H1 (cell line): ENCODE data around the gene TMC4. TPM values are rescaled to one million over a fixed set of nuclear protein-coding genes. Genes with fewer than 3 reads are reported as not detected.

Experiments
- CTCF ChIA-PET: fragments of 300-600 bp; sonication (Branson Sonifier 250); formaldehyde crosslinking; loops from one replicate; lab custom pipeline; 2021; ENCODE audit not compliant: partially characterized antibody; lab: Charles Lee
- POLR2A ChIA-PET: fragments of 300-600 bp; sonication (Branson Sonifier 250); formaldehyde crosslinking; loops from one replicate; lab custom pipeline; 2021; ENCODE audit warnings: inconsistent platforms; ENCODE audit not compliant: partially characterized antibody; lab: Charles Lee
- DNase-seq, 2 experiments: peaks; one replicate each; pipeline versions ENCODE4 v3.0.0 to v3.0.0-alpha.2; 2010 to 2022; ENCODE audit warnings: low spot score in 2 of 2, low read depth in 1 of 2, mixed read lengths in 1 of 2
- FAIRE-seq: peaks from 2 replicates; lab custom pipeline; 2011; peaks lifted over from hg19 to GRCh38; lab: Jason Lieb, UNC
- H2AFZ ChIP-seq: 2 replicates; pipeline ENCODE4 v1.8.1; 2012; ENCODE audit warnings: low read length, inconsistent platforms
- H2AK5ac ChIP-seq: 2 replicates; pipeline ENCODE4 v1.6.1; 2013; ENCODE audit warnings: low read depth, low read length
- H2BK120ac ChIP-seq: replicated peaks from 2 replicates; pipeline ENCODE3; 2013; ENCODE audit warnings: low read depth, low read length, inconsistent platforms
- H2BK12ac ChIP-seq: 2 replicates; pipeline ENCODE4 v1.6.1; 2013; ENCODE audit warnings: low read depth, low read length
- H2BK15ac ChIP-seq: 2 replicates; pipeline ENCODE4 v1.6.1; 2013; ENCODE audit warnings: low read length
- H2BK20ac ChIP-seq: 2 replicates; pipeline ENCODE4 v1.6.1; 2013; ENCODE audit warnings: low read length
- H2BK5ac ChIP-seq: 2 replicates; pipeline ENCODE4 v1.6.1; 2013; ENCODE audit warnings: low read depth, low read length
- H3K14ac ChIP-seq: 2 replicates; pipeline ENCODE4 v1.6.1; 2013; ENCODE audit warnings: inconsistent platforms; ENCODE audit not compliant: insufficient read length
- H3K18ac ChIP-seq: 2 replicates; pipeline ENCODE4 v1.6.1; 2013; ENCODE audit warnings: low read length; ENCODE audit errors: extremely low read depth
- H3K23ac ChIP-seq: 2 replicates; pipeline ENCODE4 v1.6.1; 2013; ENCODE audit warnings: inconsistent platforms; ENCODE audit not compliant: insufficient read length
- H3K23me2 ChIP-seq: 2 replicates; pipeline ENCODE4 v1.6.1; 2013; ENCODE audit warnings: low read depth, low read length
- H3K27ac ChIP-seq: 2 replicates; pipeline ENCODE4 v1.6.1; 2011; ENCODE audit warnings: low read depth, low read length, inconsistent platforms
- H3K27me3 ChIP-seq, 4 experiments: replicated peaks in 1 of 4; 1 replicate in 1 of 4; 2 replicates in 3 of 4; pipeline versions ENCODE4 v1.6.1 to v1.8.1; 2011 to 2013; ENCODE audit warnings: low read length in 3 of 4, mild to moderate bottlenecking in 3 of 4, inconsistent platforms in 2 of 4, mixed read lengths in 2 of 4, moderate library complexity in 1 of 4; ENCODE audit not compliant: control insufficient read depth in 3 of 4, insufficient read depth in 3 of 4; ENCODE audit errors: extremely low read depth in 1 of 4
- H3K36me3 ChIP-seq, 4 experiments: 2 replicates each; pipeline versions ENCODE4 v1.6.1 to v1.8.1; 2011 to 2013; ENCODE audit warnings: mild to moderate bottlenecking in 4 of 4, low read length in 3 of 4, moderate library complexity in 2 of 4, control low read depth in 1 of 4, inconsistent platforms in 1 of 4; ENCODE audit not compliant: insufficient read depth in 4 of 4, control insufficient read depth in 2 of 4
- H3K4ac ChIP-seq: replicated peaks from 2 replicates; pipeline ENCODE3; 2013; ENCODE audit warnings: low read length, low read depth, mixed read lengths, inconsistent platforms; ENCODE audit not compliant: insufficient read length
- H3K4me1 ChIP-seq, 4 experiments: replicated peaks in 1 of 4; 1 replicate in 1 of 4; 2 replicates in 3 of 4; pipeline versions ENCODE4 v1.6.1 to v1.8.1; 2011 to 2013; ENCODE audit warnings: low read length in 3 of 4, inconsistent platforms in 2 of 4, mixed read lengths in 1 of 4; ENCODE audit not compliant: insufficient read depth in 4 of 4, control insufficient read depth in 3 of 4
- H3K4me2 ChIP-seq, 2 experiments: 2 replicates each; pipeline versions ENCODE4 v1.6.1 to v1.8.1; 2011 to 2013; ENCODE audit warnings: low read depth in 2 of 2, low read length in 2 of 2, control low read depth in 1 of 2, inconsistent platforms in 1 of 2, mild to moderate bottlenecking in 1 of 2; ENCODE audit not compliant: insufficient read depth in 1 of 2
- H3K4me3 ChIP-seq, 4 experiments: fragments of 200-600, 300-600 bp in 1 of 4; sonication (generic), shearing (Covaris generic), sonication (Bioruptor Twin) in 1 of 4; 2 replicates each; pipeline versions ENCODE4 v1.5.1 to v1.8.1; 2011 to 2016; ENCODE audit warnings: low read length in 4 of 4, low read depth in 3 of 4, control low read depth in 2 of 4, inconsistent platforms in 2 of 4, mild to moderate bottlenecking in 2 of 4, mixed read lengths in 1 of 4, moderate library complexity in 1 of 4; ENCODE audit not compliant: insufficient read depth in 2 of 4; ENCODE audit errors: extremely low read depth in 1 of 4
- H3K56ac ChIP-seq: replicated peaks from 2 replicates; pipeline ENCODE3; 2013; ENCODE audit warnings: low read depth, mild to moderate bottlenecking, mixed read lengths, low read length, inconsistent platforms; ENCODE audit not compliant: insufficient read length
- H3K79me1 ChIP-seq: 2 replicates; pipeline ENCODE4 v1.6.1; 2013; ENCODE audit warnings: low read depth, low read length, control low read depth
- H3K79me2 ChIP-seq, 2 experiments: 2 replicates each; pipeline versions ENCODE4 v1.6.1 to v1.8.1; 2012 to 2013; ENCODE audit warnings: low read length in 2 of 2, mild to moderate bottlenecking in 2 of 2, inconsistent platforms in 1 of 2; ENCODE audit not compliant: insufficient read depth in 2 of 2, control insufficient read depth in 1 of 2
- H3K9ac ChIP-seq, 4 experiments: replicated peaks in 1 of 4; 1 replicate in 1 of 4; 2 replicates in 3 of 4; pipeline versions ENCODE4 v1.6.1 to v1.8.1; 2011 to 2013; ENCODE audit warnings: low read depth in 3 of 4, low read length in 3 of 4, control low read depth in 2 of 4, mild to moderate bottlenecking in 2 of 4, moderate library complexity in 2 of 4, inconsistent platforms in 1 of 4; ENCODE audit errors: extremely low read depth in 1 of 4
- H3K9me3 ChIP-seq, 2 experiments: 2 replicates each; pipeline versions ENCODE4 v1.6.1 to v1.8.1; 2012 to 2013; ENCODE audit warnings: mild to moderate bottlenecking in 2 of 2, moderate library complexity in 2 of 2, control low read depth in 1 of 2, inconsistent platforms in 1 of 2, low read depth in 1 of 2, low read length in 1 of 2, mixed read lengths in 1 of 2; ENCODE audit not compliant: insufficient read depth in 2 of 2
- H4K20me1 ChIP-seq, 2 experiments: replicated peaks in 1 of 2; 2 replicates each; pipeline versions ENCODE3 to v1.8.1; 2011 to 2013; ENCODE audit warnings: inconsistent platforms in 2 of 2, low read length in 2 of 2, mild to moderate bottlenecking in 1 of 2; ENCODE audit not compliant: insufficient read depth in 2 of 2, control insufficient read depth in 1 of 2
- H4K5ac ChIP-seq: 2 replicates; pipeline ENCODE4 v1.6.1; 2013; ENCODE audit warnings: low read length, low read depth, mixed read lengths, inconsistent platforms; ENCODE audit not compliant: insufficient read length
- H4K8ac ChIP-seq: 2 replicates; pipeline ENCODE4 v1.8.0; 2013; ENCODE audit warnings: mild to moderate bottlenecking, moderate library complexity, low read length, inconsistent platforms; ENCODE audit not compliant: insufficient read depth; ENCODE audit errors: extremely low read depth
- H4K91ac ChIP-seq: replicated peaks from 2 replicates; pipeline ENCODE3; 2013; ENCODE audit warnings: low read length, mixed read lengths, inconsistent platforms; ENCODE audit not compliant: insufficient read length
- CEBPB ChIP-seq: IDR thresholded peaks from 2 replicates; pipeline ENCODE4 v1.6.1; 2012; ENCODE audit warnings: low read depth, low read length
- EP300 ChIP-seq, 2 experiments: IDR thresholded peaks; 1 replicate in 1 of 2; 2 replicates in 1 of 2; pipeline ENCODE4 v1.6.1; 2011 to 2012; ENCODE audit warnings: low read depth in 2 of 2, low read length in 2 of 2, mild to moderate bottlenecking in 2 of 2, borderline replicate concordance in 1 of 2, inconsistent platforms in 1 of 2, moderate library complexity in 1 of 2
- KDM5A ChIP-seq: fragments of 200-600 bp; IDR thresholded peaks from 2 replicates; pipeline ENCODE4 v1.7.1; 2012; ENCODE audit warnings: mild to moderate bottlenecking, low read length, inconsistent platforms, mixed read lengths
- RAD21 ChIP-seq, 2 experiments: IDR thresholded peaks in 1 of 2; conservative IDR thresholded peaks in 1 of 2; 2 replicates each; pipeline ENCODE4 v1.6.1; 2011; ENCODE audit warnings: low read depth in 2 of 2, low read length in 2 of 2, improper control_type of control experiment in 1 of 2, inconsistent platforms in 1 of 2, mild to moderate bottlenecking in 1 of 2, moderate library complexity in 1 of 2
- SIN3A ChIP-seq, 2 experiments: IDR thresholded peaks in 1 of 2; conservative IDR thresholded peaks in 1 of 2; 2 replicates each; pipeline ENCODE4 v1.6.1; 2011 to 2012; ENCODE audit warnings: low read length in 2 of 2, improper control_type of control experiment in 1 of 2, low read depth in 1 of 2, mild to moderate bottlenecking in 1 of 2
- YY1 ChIP-seq: IDR thresholded peaks from 2 replicates; pipeline ENCODE4 v1.6.1; 2011; ENCODE audit warnings: low read depth, mild to moderate bottlenecking, low read length
- WGBS, 2 experiments: shearing (Covaris generic) in 1 of 2; methylation state at CpG; one replicate each; pipeline versions ENCODE4 v1.1.6 to v1.1.7; 2013 to 2015; ENCODE audit warnings: low lambda C conversion rate in 2 of 2, mixed read lengths in 2 of 2, inconsistent platforms in 1 of 2, low coverage in 1 of 2, missing lambda C conversion rate in 1 of 2; ENCODE audit not compliant: insufficient replicate concordance in 2 of 2, insufficient coverage in 1 of 2, insufficient read length in 1 of 2; ENCODE audit errors: extremely low coverage in 1 of 2, missing lambda C conversion rate in 1 of 2; 5-methylcytosine and 5-hydroxymethylcytosine counted together
- polyA plus RNA-seq, 7 experiments: library from polyadenylated mRNA; depleted of rRNA in 3 of 7; stranded (reverse) in 5 of 7; unstranded in 2 of 7; fragments of >200 nt in 5 of 7; fragments of 200-250 nt in 2 of 7; gene quantifications; 1 replicate in 5 of 7; 2 replicates in 1 of 7; 4 replicates in 1 of 7; pipeline versions ENCODE4 v1.2.1 to v1.2.3, GENCODE V29; 2011 to 2013; ENCODE audit warnings: missing spikeins in 2 of 7, mixed read lengths in 2 of 7
- total RNA-seq: library from RNA; stranded (reverse); fragmentation: NEBNext Ultra II Directional; extraction: Animal tissue kit (Norgen Biotek cat#: 25700); gene quantifications from 2 replicates; pipeline ENCODE4 v1.2.1, GENCODE V29; 2021
- TF ChIP-seq, protein P1 (sequence below): IDR thresholded peaks from 2 replicates; pipeline ENCODE4 v1.6.1; 2012; ENCODE audit warnings: inconsistent platforms
- TF ChIP-seq, protein P2 (sequence below), 3 experiments: IDR thresholded peaks; 1 replicate in 2 of 3; 2 replicates in 1 of 3; pipeline versions ENCODE4 v1.5.1 to v1.6.1; 2011; ENCODE audit warnings: low read length in 3 of 3, mild to moderate bottlenecking in 3 of 3, inconsistent platforms in 2 of 3, low read depth in 1 of 3, moderate library complexity in 1 of 3; ENCODE audit not compliant: insufficient read depth in 1 of 3; ENCODE audit errors: control extremely low read depth in 1 of 3

TMC4 gene
- total and polyA plus RNA-seq, 2 of the 8 experiments (the other 6 are each of a cell fraction or from before 2014, with no cell fraction given) = 5.5 to 6.3 TPM

DNA sequence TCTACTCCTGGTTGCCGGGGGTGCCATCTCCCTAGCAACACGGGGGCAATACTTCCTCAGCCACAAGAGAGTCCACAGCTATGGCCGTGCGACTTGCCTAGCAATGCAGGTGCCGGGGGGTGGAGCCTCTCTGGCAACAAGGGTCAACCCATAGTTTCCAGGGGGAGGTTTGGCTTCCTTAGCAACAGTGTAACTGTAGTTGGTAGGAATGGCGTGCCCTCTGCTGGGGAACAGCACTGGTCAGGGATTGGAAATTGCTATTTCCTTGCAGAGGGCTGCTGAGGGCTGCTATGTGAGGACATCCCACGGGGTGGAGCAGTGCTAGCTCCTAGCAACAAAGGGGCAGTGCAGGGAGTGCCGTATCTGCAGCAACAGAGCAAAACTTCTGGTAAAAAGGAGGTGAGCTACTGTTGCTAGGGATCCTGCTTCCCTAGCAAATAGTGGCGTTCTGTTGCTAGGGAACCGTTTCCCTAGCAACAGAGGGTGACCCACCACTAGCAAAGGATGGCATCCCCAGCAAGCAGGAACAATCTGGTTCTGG is 7.0 kb upstream of the TMC4 start:
- CTCF ChIA-PET = interaction anchor here (0.8 to 1.9 kb wide), 14 partner anchors 9 to 269 kb away, joined by 3 to 7 read pairs (median 4); partner anchors contain the start of genes CNOT3, LENG1, LENG8 and MBOAT7
- Histone ChIP-seq H2BK20ac (no peak overlapping the region), H3K36me3 (peaks cover 6 to 11% (median 7%) of the 10 kb centered on the region in 4 experiments; a peak in 6 of 8 replicates), H2AFZ (no peak overlapping the region), H3K4me3 (no peak overlapping the region), H3K4me1 (peaks cover 0 to 7% (median 3%) of the 10 kb centered on the region in 4 experiments; a peak in 5 of 7 replicates), H2BK120ac (no peak overlapping the region), H4K91ac (no peak overlapping the region), H3K27me3 (no peaks in the 10 kb centered on the region), H3K27ac (peak overlapping the region; percentile 35; the same call in 1 of the 2 replicates), H3K79me2 (no peaks in the 10 kb centered on the region), H3K14ac (no peak overlapping the region), H4K20me1 (peaks cover 10 to 13% of the 10 kb centered on the region in 2 experiments), H3K9ac (no peak overlapping the region; a peak in 2 of 7 replicates), H4K5ac (no peak overlapping the region), H3K9me3 (no peaks in the 10 kb centered on the region), H2AK5ac (no peak overlapping the region), H2BK15ac (no peak overlapping the region), H2BK12ac (no peak overlapping the region), H3K79me1 (no peaks in the 10 kb centered on the region), H3K18ac (no peak overlapping the region), H3K4ac (no peak overlapping the region), H3K4me2 (no peak overlapping the region), H3K23me2 (no peaks in the 10 kb centered on the region; the same call in 1 of the 2 replicates), H2BK5ac (no peak overlapping the region; the same call in 1 of the 2 replicates), H3K56ac (no peak overlapping the region), H3K23ac (no peak overlapping the region), H4K8ac (no peak overlapping the region)
- POLR2A ChIA-PET = interaction anchor here (0.6 to 28.7 kb wide), 7 partner anchors 9 to 43 kb away, joined by 3 to 909 read pairs (median 4); partner anchors contain the start of genes CNOT3, MBOAT7, RPS9 and TSEN34
- DNase-seq (peak; percentile 87 to 92), FAIRE-seq (peak; percentile 97)
- WGBS, 2 experiments = 44% methylated on average over 10 of the region's 10 CpGs; no CpG with 5 or more reads in 1 of the 2 experiments
- TF ChIP-seq SIN3A (conservative IDR thresholded peaks at IDR 0.05 in 1 of 2, IDR thresholded peaks at IDR 0.05 in 1 of 2; ENCODE audit: low read depth in 1 of 2, low read length in 2 of 2) (peak; percentile 74 to 98; a peak in 3 of 4 replicates), YY1 (peak; percentile 28; the same call in 1 of the 2 replicates), RAD21 (IDR thresholded peaks at IDR 0.05 in 1 of 2, conservative IDR thresholded peaks at IDR 0.05 in 1 of 2; ENCODE audit: low read depth in 2 of 2, low read length in 2 of 2) (peak; percentile 48 to 65), CEBPB (0 out of 2 replicates have a peak, but pooled peaks have one; percentile 25), EP300 (IDR thresholded peaks at IDR 0.05; ENCODE audit: borderline replicate concordance in 1 of 2, low read depth in 2 of 2, low read length in 2 of 2) (peak in 1 of 2 experiments; percentile 15; a peak in 1 of 3 replicates), KDM5A (no peak)
- TF ChIP-seq, protein P1, sequence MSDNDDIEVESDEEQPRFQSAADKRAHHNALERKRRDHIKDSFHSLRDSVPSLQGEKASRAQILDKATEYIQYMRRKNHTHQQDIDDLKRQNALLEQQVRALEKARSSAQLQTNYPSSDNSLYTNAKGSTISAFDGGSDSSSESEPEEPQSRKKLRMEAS = peak; percentile 58
- TF ChIP-seq, protein P2, sequence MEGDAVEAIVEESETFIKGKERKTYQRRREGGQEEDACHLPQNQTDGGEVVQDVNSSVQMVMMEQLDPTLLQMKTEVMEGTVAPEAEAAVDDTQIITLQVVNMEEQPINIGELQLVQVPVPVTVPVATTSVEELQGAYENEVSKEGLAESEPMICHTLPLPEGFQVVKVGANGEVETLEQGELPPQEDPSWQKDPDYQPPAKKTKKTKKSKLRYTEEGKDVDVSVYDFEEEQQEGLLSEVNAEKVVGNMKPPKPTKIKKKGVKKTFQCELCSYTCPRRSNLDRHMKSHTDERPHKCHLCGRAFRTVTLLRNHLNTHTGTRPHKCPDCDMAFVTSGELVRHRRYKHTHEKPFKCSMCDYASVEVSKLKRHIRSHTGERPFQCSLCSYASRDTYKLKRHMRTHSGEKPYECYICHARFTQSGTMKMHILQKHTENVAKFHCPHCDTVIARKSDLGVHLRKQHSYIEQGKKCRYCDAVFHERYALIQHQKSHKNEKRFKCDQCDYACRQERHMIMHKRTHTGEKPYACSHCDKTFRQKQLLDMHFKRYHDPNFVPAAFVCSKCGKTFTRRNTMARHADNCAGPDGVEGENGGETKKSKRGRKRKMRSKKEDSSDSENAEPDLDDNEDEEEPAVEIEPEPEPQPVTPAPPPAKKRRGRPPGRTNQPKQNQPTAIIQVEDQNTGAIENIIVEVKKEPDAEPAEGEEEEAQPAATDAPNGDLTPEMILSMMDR (IDR thresholded peaks at IDR 0.05; ENCODE audit: control extremely low read depth in 1 of 3, insufficient read depth in 1 of 3, low read depth in 1 of 3, low read length in 3 of 3) = peak; percentile 72 to 90 (median 85)
